Hepatocyte (in vitro differentiated cells): Measurements from ENCODE around the gene TMEM51. TPM values are rescaled to one million over a fixed set of nuclear protein-coding genes. Genes with fewer than 3 reads are reported as not detected.

Experiments used
- DNase-seq: peaks from one replicate; pipeline ENCODE4 v3.0.0-alpha.2; 2016; ENCODE audit warnings: low spot score
- H2AFZ ChIP-seq: fragments of 200-600 bp; sonication (generic); 2 replicates; pipeline ENCODE4 v1.6.0; 2016; ENCODE audit warnings: antibody characterized with exemption, mild to moderate bottlenecking
- H3K27ac ChIP-seq: fragments of 200-600 bp; sonication (generic); 2 replicates; pipeline ENCODE4 v1.5.1; 2016; ENCODE audit warnings: mild to moderate bottlenecking
- H3K27me3 ChIP-seq: fragments of 200-600 bp; sonication (generic); 2 replicates; pipeline ENCODE4 v1.6.1; 2016
- H3K36me3 ChIP-seq: fragments of 200-600 bp; sonication (generic); replicated peaks from 2 replicates; pipeline ENCODE4 v1.5.1; 2016; ENCODE audit warnings: low read depth; ENCODE audit not compliant: insufficient read depth
- H3K4me1 ChIP-seq: fragments of 200-600 bp; sonication (generic); 2 replicates; pipeline ENCODE4 v1.5.1; 2016; ENCODE audit warnings: mild to moderate bottlenecking, moderate library complexity; ENCODE audit not compliant: insufficient read depth
- H3K4me2 ChIP-seq: fragments of 200-600 bp; sonication (generic); 2 replicates; pipeline ENCODE4 v1.6.0; 2016
- H3K4me3 ChIP-seq: fragments of 200-600 bp; sonication (generic); 2 replicates; pipeline ENCODE4 v1.5.1; 2016; ENCODE audit warnings: mild to moderate bottlenecking
- H3K79me2 ChIP-seq: fragments of 200-600 bp; sonication (generic); 2 replicates; pipeline ENCODE4 v1.6.0; 2017; ENCODE audit warnings: mild to moderate bottlenecking
- H3K9me2 ChIP-seq: fragments of 200-600 bp; sonication (generic); replicated peaks from 2 replicates; pipeline ENCODE4 v1.6.0; 2017; ENCODE audit warnings: mild to moderate bottlenecking; ENCODE audit not compliant: insufficient read depth
- H3K9me3 ChIP-seq: fragments of 200-600 bp; sonication (generic); 2 replicates; pipeline ENCODE4 v1.5.1; 2016; ENCODE audit warnings: low read depth, mild to moderate bottlenecking
- H4K20me1 ChIP-seq: fragments of 200-600 bp; sonication (generic); 2 replicates; pipeline ENCODE4 v1.6.0; 2016; ENCODE audit warnings: mild to moderate bottlenecking; ENCODE audit not compliant: insufficient read depth, poor library complexity, severe bottlenecking
- EZH2 ChIP-seq: fragments of 200-600 bp; sonication (generic); IDR thresholded peaks from 2 replicates; pipeline ENCODE4 v1.6.1; 2016; ENCODE audit warnings: antibody characterized with exemption, mild to moderate bottlenecking, borderline replicate concordance
- EZH2phosphoT487 ChIP-seq: fragments of 200-600 bp; sonication (generic); IDR thresholded peaks from one replicate; pipeline ENCODE4 v1.6.1; 2018; ENCODE audit warnings: antibody characterized with exemption, mild to moderate bottlenecking, low read depth, moderate library complexity; ENCODE audit not compliant: unreplicated experiment, severe bottlenecking
- WGBS: methylation state at CpG from one replicate; pipeline ENCODE4 v1.1.6; 2016; ENCODE audit warnings: low lambda C conversion rate; ENCODE audit errors: missing lambda C conversion rate; 5-methylcytosine and 5-hydroxymethylcytosine counted together
- polyA plus RNA-seq: library from polyadenylated mRNA; unstranded; fragments of >200 nt; fragmentation: Nextera tagmentation; extraction: Ambion mirVana; gene quantifications from 2 replicates; pipeline ENCODE4 v1.2.1, GENCODE V29; 2016
- total RNA-seq: library from RNA; depleted of rRNA; stranded (reverse); fragments of >200 nt; gene quantifications from 2 replicates; pipeline ENCODE4 v1.2.3, GENCODE V29; 2014
- TF ChIP-seq, protein P1 (sequence below): fragments of 200-600 bp; sonication (generic); IDR thresholded peaks from 2 replicates; pipeline ENCODE4 v1.5.1; 2016; ENCODE audit warnings: antibody characterized with exemption, mild to moderate bottlenecking; ENCODE audit not compliant: poor library complexity

The TMEM51 gene
- total and polyA plus RNA-seq, 2 experiments from 2014 or later = 23.4 to 24.0 TPM

DNA sequence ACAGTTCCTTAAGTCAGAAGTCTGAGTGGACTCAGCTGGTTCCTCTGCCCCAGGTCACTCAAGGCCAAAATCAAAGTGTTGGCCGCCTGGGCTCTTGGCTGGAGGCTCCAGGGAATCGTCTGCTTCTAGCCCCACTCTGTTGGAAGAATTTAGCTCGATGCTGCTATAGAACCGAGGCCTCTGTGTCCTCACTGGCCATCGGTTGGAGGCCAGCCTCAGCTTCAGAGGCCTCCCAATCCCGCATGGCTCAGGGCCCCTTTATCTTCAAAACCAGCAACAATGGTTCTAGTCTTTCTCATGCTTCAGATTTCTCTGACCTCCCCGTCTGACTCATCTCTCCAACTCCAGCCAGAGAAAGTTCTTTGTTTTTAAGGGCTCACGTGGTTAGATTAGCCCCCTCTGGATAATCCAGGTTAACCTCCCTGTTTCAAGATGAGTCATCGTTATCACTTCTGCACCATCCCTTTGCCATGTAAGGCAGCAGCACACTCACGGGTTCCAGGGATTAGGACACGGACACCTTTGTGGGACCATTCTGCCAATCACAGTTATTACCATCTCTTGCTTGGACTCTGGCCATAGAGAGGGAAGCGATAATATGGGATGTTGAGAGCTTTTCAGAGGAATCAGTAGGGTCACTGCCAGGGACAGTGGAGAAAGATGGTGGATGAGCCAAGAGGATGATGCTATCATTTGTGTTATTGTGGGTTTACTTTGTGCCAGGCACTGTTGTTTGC lies 107.0 kb downstream of the TMEM51 start:
- Histone ChIP-seq H2AFZ (no peak overlapping the region), H3K9me3 (no peaks in the 10 kb centered on the region), H3K4me3 (no peak overlapping the region), H4K20me1 (no peaks in the 10 kb centered on the region), H3K27ac (no peak overlapping the region), H3K9me2 (no peaks in the 10 kb centered on the region), H3K36me3 (no peaks in the 10 kb centered on the region), H3K4me1 (no peaks in the 10 kb centered on the region), H3K27me3 (no peaks in the 10 kb centered on the region), H3K4me2 (no peak overlapping the region), H3K79me2 (no peaks in the 10 kb centered on the region)
- 79% methylated on average over 12 of the region's 12 CpGs for WGBS
- TF ChIP-seq EZH2phosphoT487 (no peak), EZH2 (no peak)
- TF ChIP-seq, protein P1, sequence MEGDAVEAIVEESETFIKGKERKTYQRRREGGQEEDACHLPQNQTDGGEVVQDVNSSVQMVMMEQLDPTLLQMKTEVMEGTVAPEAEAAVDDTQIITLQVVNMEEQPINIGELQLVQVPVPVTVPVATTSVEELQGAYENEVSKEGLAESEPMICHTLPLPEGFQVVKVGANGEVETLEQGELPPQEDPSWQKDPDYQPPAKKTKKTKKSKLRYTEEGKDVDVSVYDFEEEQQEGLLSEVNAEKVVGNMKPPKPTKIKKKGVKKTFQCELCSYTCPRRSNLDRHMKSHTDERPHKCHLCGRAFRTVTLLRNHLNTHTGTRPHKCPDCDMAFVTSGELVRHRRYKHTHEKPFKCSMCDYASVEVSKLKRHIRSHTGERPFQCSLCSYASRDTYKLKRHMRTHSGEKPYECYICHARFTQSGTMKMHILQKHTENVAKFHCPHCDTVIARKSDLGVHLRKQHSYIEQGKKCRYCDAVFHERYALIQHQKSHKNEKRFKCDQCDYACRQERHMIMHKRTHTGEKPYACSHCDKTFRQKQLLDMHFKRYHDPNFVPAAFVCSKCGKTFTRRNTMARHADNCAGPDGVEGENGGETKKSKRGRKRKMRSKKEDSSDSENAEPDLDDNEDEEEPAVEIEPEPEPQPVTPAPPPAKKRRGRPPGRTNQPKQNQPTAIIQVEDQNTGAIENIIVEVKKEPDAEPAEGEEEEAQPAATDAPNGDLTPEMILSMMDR = no peak
- no peak for DNase-seq

DNA sequence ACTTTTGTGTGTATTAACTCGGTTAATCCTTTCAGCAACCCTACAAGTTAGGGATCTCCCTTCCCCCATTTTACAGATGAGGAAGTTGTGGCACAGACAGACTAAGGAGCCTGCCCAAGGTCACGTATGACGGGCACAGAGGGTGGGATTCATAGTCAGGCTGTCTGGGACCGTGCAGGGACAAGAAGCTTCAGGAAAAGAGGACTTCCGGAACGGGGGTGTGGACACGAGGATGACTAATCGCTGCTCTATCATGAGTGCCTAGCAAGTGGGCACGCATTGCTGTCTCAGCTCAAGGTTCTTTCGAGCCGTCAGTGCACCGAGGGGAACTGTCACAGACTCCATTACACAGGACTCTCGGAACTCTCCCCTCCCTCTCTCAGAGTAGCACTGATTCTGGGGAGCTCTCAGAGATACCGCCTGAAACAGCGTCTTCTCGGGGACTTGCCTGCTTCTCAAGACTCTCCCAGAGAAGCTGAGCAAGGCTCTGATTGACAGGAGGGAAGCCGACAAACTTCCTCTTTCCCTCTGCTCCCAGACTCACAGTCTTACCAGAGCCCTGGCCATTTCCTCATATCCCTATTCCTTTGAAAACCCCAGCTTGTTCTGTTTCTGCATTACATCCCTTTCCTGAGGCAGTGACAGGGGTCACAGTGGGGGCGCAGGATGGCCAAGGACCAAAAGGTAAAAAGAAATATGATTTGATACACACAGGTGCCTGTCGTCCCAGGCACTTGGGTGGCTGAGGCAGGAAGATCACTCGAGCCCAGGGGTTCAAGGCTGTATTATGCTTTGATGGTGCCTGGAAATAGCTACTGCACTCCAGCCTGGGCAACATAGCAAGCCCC lies 107.8 kb downstream of the TMEM51 start:
- WGBS = 77% methylated on average over 20 of the region's 20 CpGs
- Histone ChIP-seq H3K4me3 (no peak overlapping the region), H3K4me2 (no peak overlapping the region)

DNA sequence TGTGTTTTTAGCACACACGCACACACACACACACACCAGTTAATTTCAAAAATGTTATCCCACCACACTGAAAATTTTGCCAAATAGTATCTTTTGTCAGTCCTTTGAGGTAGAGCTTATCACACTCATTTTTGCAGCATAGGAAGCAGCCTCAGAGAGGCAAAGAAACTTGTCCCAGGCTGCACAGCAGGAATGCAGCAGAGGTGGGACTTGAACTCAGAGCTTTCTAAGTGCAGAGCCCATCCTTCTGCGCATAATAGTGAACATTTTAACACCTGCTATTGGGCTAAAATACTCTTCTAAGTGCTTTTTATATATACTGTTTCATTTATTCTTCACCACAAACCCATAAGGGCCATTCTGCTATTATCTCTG lies 108.4 kb downstream of the TMEM51 start:
- Histone ChIP-seq H3K27ac (no peak overlapping the region), H3K79me2 (no peaks in the 10 kb centered on the region), H4K20me1 (no peaks in the 10 kb centered on the region), H3K9me2 (no peaks in the 10 kb centered on the region), H3K4me1 (no peaks in the 10 kb centered on the region), H2AFZ (no peak overlapping the region), H3K36me3 (no peaks in the 10 kb centered on the region), H3K4me3 (no peak overlapping the region), H3K9me3 (no peaks in the 10 kb centered on the region), H3K27me3 (no peaks in the 10 kb centered on the region), H3K4me2 (no peak overlapping the region)
- WGBS = 93% methylated on average over 2 of the region's 2 CpGs
- no peak for DNase-seq
- TF ChIP-seq EZH2 (no peak), EZH2phosphoT487 (no peak)
- TF ChIP-seq, protein P1 = no peak

More for the DNA sequence above, 107.8 kb downstream of the TMEM51 start:
- Histone ChIP-seq H3K36me3 (no peaks in the 10 kb centered on the region), H4K20me1 (no peaks in the 10 kb centered on the region), H3K27me3 (no peaks in the 10 kb centered on the region), H3K9me3 (no peaks in the 10 kb centered on the region), H3K27ac (no peak overlapping the region), H3K79me2 (no peaks in the 10 kb centered on the region), H3K9me2 (no peaks in the 10 kb centered on the region), H3K4me1 (no peaks in the 10 kb centered on the region), H2AFZ (no peak overlapping the region)
- DNase-seq = no peak
- TF ChIP-seq EZH2phosphoT487 (no peak), EZH2 (no peak)
- TF ChIP-seq, protein P1 = no peak
